GM12864 (cell line): Measurements from ENCODE around the gene ZNF574.

Experiments used
- DNase-seq: peaks from one replicate; pipeline ENCODE4 v3.0.0-alpha.2; 2011; ENCODE audit warnings: low read depth
- H3K4me3 ChIP-seq: 2 replicates; pipeline ENCODE4 v1.5.1; 2011; ENCODE audit warnings: mild to moderate bottlenecking, low read depth, low read length, control low read depth
- TF ChIP-seq, protein P1 (sequence below): IDR thresholded peaks from 2 replicates; pipeline ENCODE4 v1.5.1; 2011; ENCODE audit warnings: low read depth, mild to moderate bottlenecking, moderate library complexity, low read length, control low read depth, inconsistent platforms; ENCODE audit errors: missing control alignments

ZNF574 gene, protein sequence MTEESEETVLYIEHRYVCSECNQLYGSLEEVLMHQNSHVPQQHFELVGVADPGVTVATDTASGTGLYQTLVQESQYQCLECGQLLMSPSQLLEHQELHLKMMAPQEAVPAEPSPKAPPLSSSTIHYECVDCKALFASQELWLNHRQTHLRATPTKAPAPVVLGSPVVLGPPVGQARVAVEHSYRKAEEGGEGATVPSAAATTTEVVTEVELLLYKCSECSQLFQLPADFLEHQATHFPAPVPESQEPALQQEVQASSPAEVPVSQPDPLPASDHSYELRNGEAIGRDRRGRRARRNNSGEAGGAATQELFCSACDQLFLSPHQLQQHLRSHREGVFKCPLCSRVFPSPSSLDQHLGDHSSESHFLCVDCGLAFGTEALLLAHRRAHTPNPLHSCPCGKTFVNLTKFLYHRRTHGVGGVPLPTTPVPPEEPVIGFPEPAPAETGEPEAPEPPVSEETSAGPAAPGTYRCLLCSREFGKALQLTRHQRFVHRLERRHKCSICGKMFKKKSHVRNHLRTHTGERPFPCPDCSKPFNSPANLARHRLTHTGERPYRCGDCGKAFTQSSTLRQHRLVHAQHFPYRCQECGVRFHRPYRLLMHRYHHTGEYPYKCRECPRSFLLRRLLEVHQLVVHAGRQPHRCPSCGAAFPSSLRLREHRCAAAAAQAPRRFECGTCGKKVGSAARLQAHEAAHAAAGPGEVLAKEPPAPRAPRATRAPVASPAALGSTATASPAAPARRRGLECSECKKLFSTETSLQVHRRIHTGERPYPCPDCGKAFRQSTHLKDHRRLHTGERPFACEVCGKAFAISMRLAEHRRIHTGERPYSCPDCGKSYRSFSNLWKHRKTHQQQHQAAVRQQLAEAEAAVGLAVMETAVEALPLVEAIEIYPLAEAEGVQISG

DNA sequence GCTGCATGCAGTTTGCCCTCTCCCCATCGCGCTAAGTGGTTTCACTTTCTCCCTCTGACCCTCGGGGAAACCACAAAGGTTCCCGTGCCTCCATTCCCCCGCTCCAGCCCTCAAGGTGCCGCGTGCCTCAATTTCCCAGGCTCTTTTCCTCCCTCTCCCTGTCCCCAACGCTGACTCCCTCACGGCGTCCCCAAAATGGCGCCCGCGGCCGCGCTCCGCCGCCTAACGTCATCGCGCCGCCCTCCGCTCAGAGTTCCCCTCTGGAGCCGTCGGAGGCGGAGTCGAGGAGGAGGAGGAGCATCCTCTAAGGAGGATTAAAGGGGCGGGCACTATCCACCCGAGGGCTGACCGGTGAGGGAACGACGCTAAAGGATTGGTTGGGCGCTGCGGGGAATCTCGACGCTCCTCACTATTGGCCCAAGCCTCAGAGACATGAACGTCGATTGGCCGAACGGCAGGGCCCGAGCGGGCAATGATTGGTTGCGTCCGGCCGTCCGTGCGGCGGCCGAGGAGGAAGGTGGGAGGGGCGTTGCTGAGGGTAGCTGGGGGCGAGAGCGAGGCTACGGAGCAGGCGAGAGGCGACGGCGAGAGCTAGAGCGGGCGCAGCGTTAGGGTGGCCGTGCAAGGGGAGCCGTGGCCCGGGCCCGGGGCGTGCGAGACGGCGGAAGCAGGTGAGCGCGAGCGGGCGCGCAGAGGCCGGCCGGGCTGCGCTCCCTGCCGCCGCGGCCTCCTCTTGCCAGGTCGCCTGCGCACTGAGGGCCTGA is at the start of gene ZNF574:
ZNF574 (plus strand) TSS at position 551 of the 764 bp plus-strand sequence. CDS start 2,441 bp downstream, outside the sequence.
- TF ChIP-seq, protein P1, sequence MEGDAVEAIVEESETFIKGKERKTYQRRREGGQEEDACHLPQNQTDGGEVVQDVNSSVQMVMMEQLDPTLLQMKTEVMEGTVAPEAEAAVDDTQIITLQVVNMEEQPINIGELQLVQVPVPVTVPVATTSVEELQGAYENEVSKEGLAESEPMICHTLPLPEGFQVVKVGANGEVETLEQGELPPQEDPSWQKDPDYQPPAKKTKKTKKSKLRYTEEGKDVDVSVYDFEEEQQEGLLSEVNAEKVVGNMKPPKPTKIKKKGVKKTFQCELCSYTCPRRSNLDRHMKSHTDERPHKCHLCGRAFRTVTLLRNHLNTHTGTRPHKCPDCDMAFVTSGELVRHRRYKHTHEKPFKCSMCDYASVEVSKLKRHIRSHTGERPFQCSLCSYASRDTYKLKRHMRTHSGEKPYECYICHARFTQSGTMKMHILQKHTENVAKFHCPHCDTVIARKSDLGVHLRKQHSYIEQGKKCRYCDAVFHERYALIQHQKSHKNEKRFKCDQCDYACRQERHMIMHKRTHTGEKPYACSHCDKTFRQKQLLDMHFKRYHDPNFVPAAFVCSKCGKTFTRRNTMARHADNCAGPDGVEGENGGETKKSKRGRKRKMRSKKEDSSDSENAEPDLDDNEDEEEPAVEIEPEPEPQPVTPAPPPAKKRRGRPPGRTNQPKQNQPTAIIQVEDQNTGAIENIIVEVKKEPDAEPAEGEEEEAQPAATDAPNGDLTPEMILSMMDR: no peak
- peak; percentile 98 for DNase-seq
- peak within 1 kb of the TSS; percentile 76 for H3K4me3 ChIP-seq

DNA sequence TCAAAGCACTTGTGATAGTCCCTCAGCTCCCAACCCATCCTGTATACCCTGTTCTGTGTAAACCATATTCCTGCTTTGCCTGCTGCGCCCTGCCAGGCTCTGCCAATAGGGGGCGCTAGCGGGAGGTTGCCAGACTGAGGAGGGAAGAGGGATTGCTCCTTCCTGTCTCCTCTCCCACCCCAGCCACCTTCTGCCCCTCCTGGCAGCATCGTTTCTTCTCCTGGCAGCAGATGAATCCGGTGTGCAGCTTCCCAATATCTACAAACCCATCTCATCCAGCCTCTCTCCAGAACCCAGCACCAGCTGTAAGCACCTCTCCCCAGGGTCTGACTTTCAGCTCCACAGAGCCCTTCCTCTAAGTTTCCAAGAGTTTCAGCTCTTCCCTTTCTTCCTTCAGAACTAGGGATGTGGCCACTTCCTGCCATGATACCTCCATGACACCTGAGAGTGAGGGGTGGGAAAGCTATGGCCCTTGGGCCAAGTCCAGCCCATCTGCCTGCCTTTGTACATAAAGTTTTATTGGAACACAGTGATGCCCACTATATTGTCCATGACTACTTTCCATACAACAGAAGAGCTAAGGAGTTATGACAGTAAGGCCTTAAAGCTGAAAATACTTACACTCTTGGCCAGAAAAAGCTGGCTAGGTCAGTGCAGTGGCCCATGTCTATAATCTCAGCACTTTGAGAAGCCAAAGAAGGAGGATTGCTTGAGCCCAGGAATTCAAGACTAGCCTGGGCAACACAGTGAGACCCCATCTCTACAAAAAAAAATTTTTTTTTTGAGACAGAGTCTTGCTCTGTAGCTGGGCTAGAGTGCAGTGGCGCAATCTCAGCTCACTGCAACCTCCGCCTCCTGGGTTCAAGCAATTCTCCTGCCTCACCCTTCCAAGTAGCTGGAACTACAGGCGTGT is 47.4 kb upstream of the ZNF574 start:
- no peak for DNase-seq
- TF ChIP-seq, protein P1: peak; percentile 81
- no peak overlapping the region for H3K4me3 ChIP-seq

DNA sequence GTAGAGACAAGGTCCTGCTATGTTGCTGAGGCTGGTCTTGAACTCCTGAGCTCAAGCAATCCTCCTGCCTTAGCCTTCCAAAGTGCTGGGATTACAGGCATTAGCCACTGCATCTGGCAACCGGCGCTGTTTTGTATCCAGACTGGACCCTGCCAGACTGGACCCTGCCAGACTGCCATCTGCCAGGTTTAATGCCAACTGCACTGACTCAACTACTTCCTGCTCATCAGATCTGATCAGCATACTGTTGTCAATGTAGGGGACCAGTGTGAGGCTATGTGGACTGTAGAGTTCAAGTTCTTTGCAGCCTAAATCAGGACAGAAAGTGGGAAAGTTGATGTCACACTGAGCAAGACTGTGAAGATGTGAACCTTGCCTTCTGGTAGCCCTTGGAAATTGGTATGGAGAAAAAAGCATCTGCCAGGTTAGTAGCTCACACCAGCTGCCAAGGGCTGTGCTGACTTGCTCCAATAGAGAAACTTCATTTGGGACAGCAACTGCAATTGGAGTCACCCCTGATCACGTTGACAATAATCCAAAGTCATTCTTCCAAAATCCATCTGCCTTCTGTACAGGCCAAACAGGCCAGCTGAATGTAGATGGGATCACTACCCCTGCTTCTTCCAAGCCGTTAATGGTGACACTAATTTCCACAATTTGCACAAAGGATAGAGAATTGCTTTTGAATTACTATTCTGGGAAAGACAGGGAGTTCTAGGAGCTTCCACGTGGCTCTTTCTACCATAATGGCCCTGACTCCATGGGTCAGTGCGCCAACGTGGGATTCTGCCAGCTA is 45.1 kb upstream of the ZNF574 start:
- TF ChIP-seq, protein P1: no peak
- no peak for DNase-seq
- no peak overlapping the region for H3K4me3 ChIP-seq

DNA sequence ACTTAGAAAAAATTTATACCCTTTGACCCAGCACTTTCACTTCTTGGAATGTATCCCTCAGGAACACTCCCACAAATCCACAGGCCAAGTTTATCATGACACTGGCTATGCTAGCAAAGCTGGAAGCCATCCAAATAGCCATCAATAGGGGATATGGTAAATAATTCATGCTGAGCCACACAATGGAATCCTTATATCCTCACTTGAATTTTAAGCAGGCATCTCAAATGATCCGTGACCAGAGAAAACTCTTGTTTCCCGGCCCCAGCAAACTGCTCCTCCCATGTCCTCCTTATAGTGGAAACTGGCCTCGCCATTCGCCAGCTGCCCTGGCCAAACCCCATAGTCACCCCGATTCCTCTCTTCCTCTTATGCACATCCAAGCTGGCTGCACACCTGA is 43.5 kb upstream of the ZNF574 start:
- TF ChIP-seq, protein P1: no peak
- DNase-seq: no peak
- H3K4me3 ChIP-seq: no peak overlapping the region

DNA sequence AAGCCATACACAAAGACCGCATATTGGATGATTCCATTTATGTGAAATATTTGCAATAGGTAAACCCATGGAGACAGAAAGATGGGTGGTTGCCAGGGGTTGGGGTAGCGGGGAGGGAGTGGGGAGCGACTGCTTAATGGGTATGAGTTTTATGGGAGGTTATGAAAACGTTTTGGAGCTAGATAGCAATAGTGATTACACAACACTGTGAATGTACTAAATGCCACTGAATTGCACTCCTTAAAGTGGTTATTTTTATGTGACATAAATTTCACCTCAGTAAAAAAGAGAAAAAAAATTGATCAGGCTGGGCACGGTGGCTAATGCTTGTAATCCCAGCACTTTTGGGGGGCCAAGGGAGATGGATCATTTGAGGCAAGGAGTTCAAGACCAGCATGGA is 42.6 kb upstream of the ZNF574 start:
- TF ChIP-seq, protein P1: no peak
- no peak for DNase-seq
- H3K4me3 ChIP-seq: no peak overlapping the region
